ENCODE results near the gene MDK. TPM values are rescaled to one million over a fixed set of nuclear protein-coding genes. Genes with fewer than 3 reads are reported as not detected.

Gene MDK
- total RNA-seq, 2 donors from 2014 or later: 36.9 to 63.0 TPM

DNA sequence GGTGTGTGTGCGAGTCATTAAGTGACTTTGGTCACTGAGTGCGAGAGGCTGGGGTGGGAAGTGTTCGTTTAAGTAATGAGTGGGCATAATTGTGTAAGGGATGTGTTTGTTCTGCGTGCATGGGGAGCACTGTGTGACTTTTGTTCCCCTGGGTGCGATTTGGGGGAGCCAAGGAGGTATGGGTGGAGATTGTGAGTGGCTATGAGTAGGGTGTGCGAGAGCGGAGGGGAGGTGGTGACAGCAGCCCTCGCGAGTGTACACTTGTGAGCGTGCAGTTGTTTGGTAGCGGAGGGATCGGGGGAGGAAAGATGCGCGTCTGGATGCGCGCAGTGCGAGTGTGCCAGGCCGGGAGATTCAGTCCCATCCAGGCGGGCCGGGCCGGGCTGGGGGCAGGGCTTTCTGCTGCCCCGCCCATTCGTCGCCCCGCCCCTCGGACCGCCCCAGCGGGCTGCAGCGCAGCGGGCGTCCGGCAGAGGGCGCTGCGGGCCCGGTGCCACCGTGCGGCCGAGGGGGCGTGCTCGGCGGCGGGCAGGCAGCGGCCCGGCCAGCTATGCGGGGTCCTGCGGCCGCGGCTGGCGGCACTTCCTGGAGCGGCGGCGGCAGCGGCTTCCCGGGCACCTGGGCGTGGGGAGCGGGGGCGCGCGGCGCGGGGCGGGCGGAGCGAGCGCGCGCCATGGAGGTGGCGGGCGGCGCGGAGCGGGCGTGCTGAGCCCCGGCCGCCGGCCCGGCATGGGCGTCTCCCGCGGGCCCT, 34.4 kb upstream of the MDK start, which contains the start of gene DGKZ:
Gene DGKZ (plus strand): TSS at position 578 of the 751 bp plus-strand sequence. CDS start 197 bp downstream, outside the sequence.
- WGBS, 2 donors: 9 to 33% methylated on average over 16 to 59 of the region's 80 CpGs
- Histone ChIP-seq H3K36me3 (replicated peaks in 1 of 2; ENCODE audit: insufficient read depth in 1 of 2, low read depth in 2 of 2) (no peaks in the 10 kb centered on the region), H3K9me3 (no peaks in the 10 kb centered on the region), H3K4me3 (peak within 1 kb of the TSS; percentile 52 to 64), H3K27me3 (no peaks in the 10 kb centered on the region), H3K4me1 (peaks cover 57% of the 10 kb centered on the region), H3K27ac (peak within 1 kb of the TSS; percentile 28 to 79 (median 72))
- intact Hi-C loops (cut with DNase I): no loop called here
- TF ChIP-seq, protein P1, sequence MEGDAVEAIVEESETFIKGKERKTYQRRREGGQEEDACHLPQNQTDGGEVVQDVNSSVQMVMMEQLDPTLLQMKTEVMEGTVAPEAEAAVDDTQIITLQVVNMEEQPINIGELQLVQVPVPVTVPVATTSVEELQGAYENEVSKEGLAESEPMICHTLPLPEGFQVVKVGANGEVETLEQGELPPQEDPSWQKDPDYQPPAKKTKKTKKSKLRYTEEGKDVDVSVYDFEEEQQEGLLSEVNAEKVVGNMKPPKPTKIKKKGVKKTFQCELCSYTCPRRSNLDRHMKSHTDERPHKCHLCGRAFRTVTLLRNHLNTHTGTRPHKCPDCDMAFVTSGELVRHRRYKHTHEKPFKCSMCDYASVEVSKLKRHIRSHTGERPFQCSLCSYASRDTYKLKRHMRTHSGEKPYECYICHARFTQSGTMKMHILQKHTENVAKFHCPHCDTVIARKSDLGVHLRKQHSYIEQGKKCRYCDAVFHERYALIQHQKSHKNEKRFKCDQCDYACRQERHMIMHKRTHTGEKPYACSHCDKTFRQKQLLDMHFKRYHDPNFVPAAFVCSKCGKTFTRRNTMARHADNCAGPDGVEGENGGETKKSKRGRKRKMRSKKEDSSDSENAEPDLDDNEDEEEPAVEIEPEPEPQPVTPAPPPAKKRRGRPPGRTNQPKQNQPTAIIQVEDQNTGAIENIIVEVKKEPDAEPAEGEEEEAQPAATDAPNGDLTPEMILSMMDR (IDR thresholded peaks at IDR 0.05): peak; percentile 37 to 100 (median 96)
- peak in 2 of 3 donors; percentile 13 to 50 for TF ChIP-seq POLR2A (IDR thresholded peaks at IDR 0.05)
- ATAC-seq (peak; percentile 89), DNase-seq (peak; percentile 88 to 92 (median 91))

DNA sequence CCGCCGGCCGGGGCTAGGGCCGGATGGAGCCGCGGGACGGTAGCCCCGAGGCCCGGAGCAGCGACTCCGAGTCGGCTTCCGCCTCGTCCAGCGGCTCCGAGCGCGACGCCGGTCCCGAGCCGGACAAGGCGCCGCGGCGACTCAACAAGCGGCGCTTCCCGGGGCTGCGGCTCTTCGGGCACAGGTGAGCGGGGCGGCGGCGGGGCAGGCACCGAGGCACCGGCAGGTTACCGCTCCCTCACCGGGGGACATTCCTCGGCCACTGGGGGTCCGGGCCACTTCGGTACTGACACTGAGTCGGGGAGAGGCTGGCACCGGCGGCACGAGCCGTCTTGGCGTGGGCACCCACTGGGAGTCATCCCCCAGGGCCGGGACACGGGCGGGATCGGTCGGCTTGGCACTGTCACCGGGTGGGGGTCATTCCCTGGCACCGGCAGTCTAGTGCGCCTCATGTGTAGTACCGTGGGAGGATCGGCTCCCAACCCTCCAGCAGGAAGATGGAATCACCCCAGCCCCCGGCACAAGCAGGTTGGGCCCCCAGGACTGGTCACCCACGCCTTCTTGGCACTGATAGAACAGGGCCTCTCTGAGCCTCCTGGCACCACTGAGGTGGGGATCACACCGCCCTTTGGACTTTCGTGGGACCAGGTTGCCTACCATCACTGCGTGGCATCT, 33.7 kb upstream of the MDK start:
- H3K4me1 ChIP-seq: peaks cover 64% of the 10 kb centered on the region
- DNase-seq: peak; percentile 36 to 52 (median 46)
- ATAC-seq: peak; percentile 0

GRCh38 chr11:46348566-46349401, 32.7 kb upstream of the MDK start:
- intact Hi-C loops (cut with DNase I): no loop called here
- no peaks in the 10 kb centered on the region for H3K36me3 ChIP-seq (replicated peaks in 1 of 2; ENCODE audit: insufficient read depth in 1 of 2, low read depth in 2 of 2)
- DNase-seq: peak; percentile 39 to 66 (median 57)
- WGBS, 2 donors: 24 to 27% methylated on average over 13 to 18 of the region's 18 CpGs
- peak overlapping the region; percentile 28 to 79 (median 72) for H3K27ac ChIP-seq
- peak overlapping the region; percentile 52 to 64 for H3K4me3 ChIP-seq
- no peaks in the 10 kb centered on the region for H3K27me3 ChIP-seq
- no peaks in the 10 kb centered on the region for H3K9me3 ChIP-seq
- no peak for TF ChIP-seq POLR2A (IDR thresholded peaks at IDR 0.05)
- TF ChIP-seq, protein P1 (IDR thresholded peaks at IDR 0.05): no peak
- H3K4me1 ChIP-seq: peaks cover 65% of the 10 kb centered on the region
- ATAC-seq: no peak

More for the DNA sequence above, 33.7 kb upstream of the MDK start:
- Histone ChIP-seq H3K4me3 (peak overlapping the region; percentile 52 to 64), H3K36me3 (replicated peaks in 1 of 2; ENCODE audit: insufficient read depth in 1 of 2, low read depth in 2 of 2) (no peaks in the 10 kb centered on the region), H3K27me3 (no peaks in the 10 kb centered on the region), H3K27ac (peak overlapping the region; percentile 28 to 79 (median 72)), H3K9me3 (no peaks in the 10 kb centered on the region)
- TF ChIP-seq, protein P1 (IDR thresholded peaks at IDR 0.05): no peak
- TF ChIP-seq POLR2A (IDR thresholded peaks at IDR 0.05): peak in 1 of 3 donors; percentile 14
- 0 to 9% methylated on average over 1 to 62 of the region's 63 CpGs for WGBS, 2 donors
- intact Hi-C loops (cut with DNase I): no loop called here

GRCh38 chr11:46350695-46351094, 30.8 kb upstream of the MDK start:
- no peak for DNase-seq
- no peak for TF ChIP-seq POLR2A (IDR thresholded peaks at IDR 0.05)
- TF ChIP-seq, protein P1 (IDR thresholded peaks at IDR 0.05): no peak
- Histone ChIP-seq H3K9me3 (no peaks in the 10 kb centered on the region), H3K4me3 (no peak overlapping the region), H3K27me3 (no peaks in the 10 kb centered on the region), H3K27ac (peak overlapping the region; percentile 66 to 84 (median 76)), H3K36me3 (replicated peaks in 1 of 2; ENCODE audit: insufficient read depth in 1 of 2, low read depth in 2 of 2) (no peaks in the 10 kb centered on the region), H3K4me1 (peaks cover 67% of the 10 kb centered on the region)
- no peak for ATAC-seq
- WGBS, 2 donors: 39 to 53% methylated on average over 3 of the region's 3 CpGs
- intact Hi-C loops (cut with DNase I): no loop called here

Measured in body of pancreas (tissue), 4 donors.